Measurements from ENCODE around the gene INF2. TPM values are rescaled to one million over a fixed set of nuclear protein-coding genes. Genes with fewer than 3 reads are reported as not detected.

Gene INF2
- total and polyA plus RNA-seq, 2 experiments from 2014 or later, result 36.7 to 75.5 TPM

DNA sequence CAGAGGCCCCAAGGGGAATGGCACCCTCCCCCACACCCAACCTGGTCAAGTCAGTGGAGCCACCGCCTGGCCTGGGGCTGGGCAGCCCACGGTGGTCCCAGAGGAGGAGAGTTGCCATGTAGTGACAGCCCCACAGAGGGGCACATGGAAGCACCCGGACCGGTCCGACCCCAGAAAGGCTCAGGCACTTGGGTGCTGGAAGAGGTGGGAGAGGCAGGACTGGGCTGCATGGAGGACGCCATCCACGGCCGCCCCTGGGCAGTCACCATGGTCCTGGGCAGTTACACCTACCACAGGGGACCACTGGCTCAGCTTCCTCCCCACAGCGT, 46.9 kb upstream of the INF2 start:
- ATAC-seq (no peak), DNase-seq (ENCODE audit: low spot score) (no peak)
- H3K27me3 ChIP-seq (ENCODE audit: insufficient read depth), result no peaks in the 10 kb centered on the region
- no peak overlapping the region for H3K27ac ChIP-seq (ENCODE audit: low read depth)
- TF ChIP-seq CREB1 (CRISPR knock-in tag; IDR thresholded peaks at IDR 0.05; ENCODE audit: low read depth) (no peak), EZH2 (IDR thresholded peaks at IDR 0.05; ENCODE audit: low read depth, unreplicated experiment) (no peak)
- H3K4me1 Mint-ChIP-seq, result peaks cover 10% of the 10 kb centered on the region
- H3K4me3 Mint-ChIP-seq, result no peak overlapping the region
- no peaks in the 10 kb centered on the region for H3F3A ChIP-seq (replicated peaks; ENCODE audit: low read depth)
- no peak overlapping the region for H3K4me2 ChIP-seq
- no peak overlapping the region for H2AFZ ChIP-seq
- H3K36me3 Mint-ChIP-seq (ENCODE audit: low read depth), result no peaks in the 10 kb centered on the region; the same call in 1 of the 3 replicates
- no peaks in the 10 kb centered on the region for H4K20me1 ChIP-seq (replicated peaks; ENCODE audit: insufficient read depth)
- no peak overlapping the region for H3K4me3 ChIP-seq
- no peak overlapping the region for H3K27ac Mint-ChIP-seq
- peaks cover 10% of the 10 kb centered on the region for H3K27me3 Mint-ChIP-seq (ENCODE audit: insufficient read depth, low read depth, poor library complexity)
- no peaks in the 10 kb centered on the region for H3K9me2 ChIP-seq (ENCODE audit: insufficient read depth)
- H3K79me2 ChIP-seq (replicated peaks; ENCODE audit: insufficient read depth), result no peaks in the 10 kb centered on the region
- no peaks in the 10 kb centered on the region for H3K4me1 ChIP-seq (ENCODE audit: insufficient read depth)
- peaks cover 17% of the 10 kb centered on the region for H3K9me3 Mint-ChIP-seq
- H3K36me3 ChIP-seq (ENCODE audit: insufficient read depth), result no peaks in the 10 kb centered on the region

DNA sequence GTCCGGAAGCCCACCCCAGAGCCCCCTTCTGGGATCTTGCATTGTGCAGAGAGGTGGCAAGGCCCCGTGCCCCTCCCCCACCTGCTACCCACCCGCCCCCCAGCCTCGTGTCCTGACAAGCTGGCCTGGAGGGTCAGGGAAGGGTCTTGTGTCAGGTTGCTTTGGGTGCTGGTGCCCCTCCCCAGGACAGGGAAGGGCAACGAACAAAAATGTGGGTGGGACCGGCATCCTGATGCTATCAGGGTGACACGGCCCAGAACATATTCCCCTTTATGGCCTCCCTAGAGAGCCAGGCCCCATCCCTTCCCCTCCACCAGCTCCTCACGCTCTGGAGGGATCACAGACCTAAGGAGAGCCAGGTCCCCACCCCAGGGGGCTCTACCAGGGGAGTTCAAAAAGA, 46.1 kb upstream of the INF2 start:
- H3K36me3 Mint-ChIP-seq (ENCODE audit: low read depth), result no peaks in the 10 kb centered on the region; the same call in 1 of the 3 replicates
- Histone ChIP-seq H3K36me3 (ENCODE audit: insufficient read depth) (no peaks in the 10 kb centered on the region), H3K4me2 (no peak overlapping the region), H4K20me1 (replicated peaks; ENCODE audit: insufficient read depth) (no peaks in the 10 kb centered on the region), H3K9me2 (ENCODE audit: insufficient read depth) (no peaks in the 10 kb centered on the region), H3K27ac (ENCODE audit: low read depth) (no peak overlapping the region), H3K27me3 (ENCODE audit: insufficient read depth) (no peaks in the 10 kb centered on the region), H2AFZ (no peak overlapping the region), H3K79me2 (replicated peaks; ENCODE audit: insufficient read depth) (no peaks in the 10 kb centered on the region), H3F3A (replicated peaks; ENCODE audit: low read depth) (no peaks in the 10 kb centered on the region), H3K4me1 (ENCODE audit: insufficient read depth) (no peaks in the 10 kb centered on the region), H3K4me3 (no peak overlapping the region)
- DNase-seq (ENCODE audit: low spot score) (no peak), ATAC-seq (no peak)
- peaks cover 10% of the 10 kb centered on the region for H3K4me1 Mint-ChIP-seq
- no peak overlapping the region for H3K27ac Mint-ChIP-seq
- H3K4me3 Mint-ChIP-seq, result no peak overlapping the region
- H3K27me3 Mint-ChIP-seq (ENCODE audit: insufficient read depth, low read depth, poor library complexity), result peaks cover 10% of the 10 kb centered on the region
- H3K9me3 Mint-ChIP-seq, result peaks cover 17% of the 10 kb centered on the region
- TF ChIP-seq, protein P1, sequence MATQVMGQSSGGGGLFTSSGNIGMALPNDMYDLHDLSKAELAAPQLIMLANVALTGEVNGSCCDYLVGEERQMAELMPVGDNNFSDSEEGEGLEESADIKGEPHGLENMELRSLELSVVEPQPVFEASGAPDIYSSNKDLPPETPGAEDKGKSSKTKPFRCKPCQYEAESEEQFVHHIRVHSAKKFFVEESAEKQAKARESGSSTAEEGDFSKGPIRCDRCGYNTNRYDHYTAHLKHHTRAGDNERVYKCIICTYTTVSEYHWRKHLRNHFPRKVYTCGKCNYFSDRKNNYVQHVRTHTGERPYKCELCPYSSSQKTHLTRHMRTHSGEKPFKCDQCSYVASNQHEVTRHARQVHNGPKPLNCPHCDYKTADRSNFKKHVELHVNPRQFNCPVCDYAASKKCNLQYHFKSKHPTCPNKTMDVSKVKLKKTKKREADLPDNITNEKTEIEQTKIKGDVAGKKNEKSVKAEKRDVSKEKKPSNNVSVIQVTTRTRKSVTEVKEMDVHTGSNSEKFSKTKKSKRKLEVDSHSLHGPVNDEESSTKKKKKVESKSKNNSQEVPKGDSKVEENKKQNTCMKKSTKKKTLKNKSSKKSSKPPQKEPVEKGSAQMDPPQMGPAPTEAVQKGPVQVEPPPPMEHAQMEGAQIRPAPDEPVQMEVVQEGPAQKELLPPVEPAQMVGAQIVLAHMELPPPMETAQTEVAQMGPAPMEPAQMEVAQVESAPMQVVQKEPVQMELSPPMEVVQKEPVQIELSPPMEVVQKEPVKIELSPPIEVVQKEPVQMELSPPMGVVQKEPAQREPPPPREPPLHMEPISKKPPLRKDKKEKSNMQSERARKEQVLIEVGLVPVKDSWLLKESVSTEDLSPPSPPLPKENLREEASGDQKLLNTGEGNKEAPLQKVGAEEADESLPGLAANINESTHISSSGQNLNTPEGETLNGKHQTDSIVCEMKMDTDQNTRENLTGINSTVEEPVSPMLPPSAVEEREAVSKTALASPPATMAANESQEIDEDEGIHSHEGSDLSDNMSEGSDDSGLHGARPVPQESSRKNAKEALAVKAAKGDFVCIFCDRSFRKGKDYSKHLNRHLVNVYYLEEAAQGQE (IDR thresholded peaks at IDR 0.05; ENCODE audit: unreplicated experiment), result no peak
- TF ChIP-seq EZH2phosphoT487 (IDR thresholded peaks at IDR 0.05; ENCODE audit: unreplicated experiment), result no peak

DNA sequence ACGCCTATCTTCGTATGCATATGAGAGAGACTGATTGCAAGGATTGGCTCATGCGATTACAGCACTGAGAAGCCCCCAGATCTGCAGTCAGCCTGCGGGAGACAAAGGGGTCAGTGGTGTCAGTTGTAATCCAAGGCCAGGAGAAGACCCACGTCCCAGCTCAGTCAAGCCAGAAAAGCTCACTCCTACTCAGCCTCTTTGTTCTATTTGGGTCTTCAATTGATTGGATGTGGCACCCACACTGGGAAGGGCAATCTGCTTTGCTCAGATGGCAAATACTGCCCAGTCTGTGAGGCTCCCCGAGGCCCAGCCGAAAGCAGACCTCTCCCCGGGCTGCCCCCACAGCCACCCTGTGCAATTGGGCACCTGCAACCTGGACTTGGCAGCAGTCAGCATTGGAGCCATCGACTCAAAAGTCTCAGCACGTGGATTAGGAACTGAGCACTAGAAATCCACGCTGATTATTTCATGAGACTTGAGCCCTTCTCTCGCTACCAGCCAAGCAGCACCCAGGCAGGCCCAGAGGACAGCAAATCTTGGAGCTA, 45.3 kb upstream of the INF2 start:
- peaks cover 10% of the 10 kb centered on the region for H3K4me1 Mint-ChIP-seq
- no peaks in the 10 kb centered on the region for H3K36me3 ChIP-seq (ENCODE audit: insufficient read depth)
- TF ChIP-seq, protein P1 (IDR thresholded peaks at IDR 0.05; ENCODE audit: unreplicated experiment), result no peak

More for the DNA sequence above, 45.3 kb upstream of the INF2 start:
- H3K27me3 Mint-ChIP-seq (ENCODE audit: insufficient read depth, low read depth, poor library complexity), result peaks cover 8% of the 10 kb centered on the region
- Histone ChIP-seq H2AFZ (no peak overlapping the region), H3F3A (replicated peaks; ENCODE audit: low read depth) (no peaks in the 10 kb centered on the region), H4K20me1 (replicated peaks; ENCODE audit: insufficient read depth) (no peaks in the 10 kb centered on the region), H3K27me3 (ENCODE audit: insufficient read depth) (peaks cover under 1% of the 10 kb centered on the region; the same call in 1 of the 2 replicates), H3K79me2 (replicated peaks; ENCODE audit: insufficient read depth) (no peaks in the 10 kb centered on the region), H3K4me1 (ENCODE audit: insufficient read depth) (no peaks in the 10 kb centered on the region), H3K4me3 (no peak overlapping the region), H3K4me2 (no peak overlapping the region), H3K27ac (ENCODE audit: low read depth) (no peak overlapping the region), H3K9me2 (ENCODE audit: insufficient read depth) (no peaks in the 10 kb centered on the region)
- no peak for DNase-seq (ENCODE audit: low spot score)
- no peaks in the 10 kb centered on the region; the same call in 1 of the 3 replicates for H3K36me3 Mint-ChIP-seq (ENCODE audit: low read depth)
- no peak for ATAC-seq
- no peak overlapping the region for H3K4me3 Mint-ChIP-seq
- H3K9me3 Mint-ChIP-seq, result peaks cover 17% of the 10 kb centered on the region
- no peak overlapping the region for H3K27ac Mint-ChIP-seq
